ENCODE measurements around the gene LMAN2L. TPM values are rescaled to one million over a fixed set of nuclear protein-coding genes. Genes with fewer than 3 reads are reported as not detected.
A peak's percentile ranks its signal among the peaks of the same experiment; 100 is the strongest.

The LMAN2L gene, protein sequence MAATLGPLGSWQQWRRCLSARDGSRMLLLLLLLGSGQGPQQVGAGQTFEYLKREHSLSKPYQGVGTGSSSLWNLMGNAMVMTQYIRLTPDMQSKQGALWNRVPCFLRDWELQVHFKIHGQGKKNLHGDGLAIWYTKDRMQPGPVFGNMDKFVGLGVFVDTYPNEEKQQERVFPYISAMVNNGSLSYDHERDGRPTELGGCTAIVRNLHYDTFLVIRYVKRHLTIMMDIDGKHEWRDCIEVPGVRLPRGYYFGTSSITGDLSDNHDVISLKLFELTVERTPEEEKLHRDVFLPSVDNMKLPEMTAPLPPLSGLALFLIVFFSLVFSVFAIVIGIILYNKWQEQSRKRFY
- 1 to 10 TPM; 5.1 to 6.3 TPM for total RNA-seq

DNA sequence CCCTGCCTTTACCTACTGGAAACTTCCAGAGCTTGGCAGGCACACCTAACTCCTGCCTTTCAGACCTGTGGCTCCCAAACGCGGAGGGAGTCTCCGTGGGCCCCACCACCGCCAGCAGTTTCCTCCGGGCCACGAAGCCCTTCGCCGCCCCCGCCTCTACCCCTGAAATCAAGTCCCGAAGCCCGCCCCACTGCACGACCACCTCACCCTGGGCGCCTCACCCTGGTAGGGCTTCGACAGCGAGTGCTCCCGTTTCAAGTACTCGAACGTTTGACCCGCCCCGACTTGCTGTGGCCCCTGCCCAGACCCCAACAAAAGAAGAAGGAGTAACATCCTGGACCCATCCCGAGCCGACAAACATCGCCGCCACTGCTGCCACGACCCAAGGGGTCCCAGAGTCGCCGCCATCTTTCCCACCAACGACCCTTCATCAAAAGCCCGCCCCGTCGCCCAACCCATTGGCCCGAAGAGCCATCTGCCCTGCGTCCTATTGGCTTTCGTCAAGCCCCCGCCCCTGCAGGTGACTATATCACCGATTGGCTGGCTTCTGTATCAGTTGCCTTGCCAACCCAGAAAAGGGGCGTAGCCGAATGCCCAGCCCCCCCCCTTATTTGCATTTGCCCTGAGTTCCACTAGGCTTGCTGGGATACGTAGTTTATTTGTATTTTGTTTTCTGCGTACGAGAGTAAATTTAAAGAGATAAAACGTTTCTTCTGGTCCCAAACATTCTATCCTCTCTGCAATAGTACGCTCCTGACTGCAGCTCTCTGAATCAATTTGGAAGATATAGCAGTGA, at the start of gene LMAN2L:
LMAN2L (minus strand) TSS at position 432 of the 796 bp plus-strand sequence; CDS start at position 408, 24 bp downstream.
- peaks cover 8 to 11% of the 10 kb centered on the region in 2 donors for H3K36me3 Mint-ChIP-seq
- ATAC-seq (peak; percentile 100), DNase-seq (ENCODE audit: low spot score in 2 of 2) (peak; percentile 92 to 93)
- H3K9me3 Mint-ChIP-seq = no peaks in the 10 kb centered on the region
- peak within 1 kb of the TSS; percentile 90 to 99 for H3K27ac Mint-ChIP-seq

DNA sequence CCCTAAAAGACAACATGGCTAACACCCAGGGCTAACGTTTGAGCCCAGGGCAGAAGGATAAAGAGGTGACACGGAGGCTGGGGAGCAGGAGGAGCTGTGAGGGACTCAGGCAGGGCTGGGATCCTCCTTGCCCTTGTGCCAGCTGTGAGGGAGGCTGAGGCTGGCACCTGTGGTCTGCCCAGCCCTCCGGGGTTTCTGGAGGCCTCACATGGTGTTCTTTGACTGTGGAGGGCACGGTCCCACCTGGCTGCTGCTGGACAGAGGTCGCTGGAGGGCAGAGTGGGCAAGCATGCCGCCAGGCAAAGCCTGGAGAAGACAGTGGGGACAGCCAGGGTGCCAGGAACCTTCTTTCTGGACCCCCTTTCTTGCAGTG, 49.4 kb upstream of the LMAN2L start:
- ATAC-seq = no peak

DNA sequence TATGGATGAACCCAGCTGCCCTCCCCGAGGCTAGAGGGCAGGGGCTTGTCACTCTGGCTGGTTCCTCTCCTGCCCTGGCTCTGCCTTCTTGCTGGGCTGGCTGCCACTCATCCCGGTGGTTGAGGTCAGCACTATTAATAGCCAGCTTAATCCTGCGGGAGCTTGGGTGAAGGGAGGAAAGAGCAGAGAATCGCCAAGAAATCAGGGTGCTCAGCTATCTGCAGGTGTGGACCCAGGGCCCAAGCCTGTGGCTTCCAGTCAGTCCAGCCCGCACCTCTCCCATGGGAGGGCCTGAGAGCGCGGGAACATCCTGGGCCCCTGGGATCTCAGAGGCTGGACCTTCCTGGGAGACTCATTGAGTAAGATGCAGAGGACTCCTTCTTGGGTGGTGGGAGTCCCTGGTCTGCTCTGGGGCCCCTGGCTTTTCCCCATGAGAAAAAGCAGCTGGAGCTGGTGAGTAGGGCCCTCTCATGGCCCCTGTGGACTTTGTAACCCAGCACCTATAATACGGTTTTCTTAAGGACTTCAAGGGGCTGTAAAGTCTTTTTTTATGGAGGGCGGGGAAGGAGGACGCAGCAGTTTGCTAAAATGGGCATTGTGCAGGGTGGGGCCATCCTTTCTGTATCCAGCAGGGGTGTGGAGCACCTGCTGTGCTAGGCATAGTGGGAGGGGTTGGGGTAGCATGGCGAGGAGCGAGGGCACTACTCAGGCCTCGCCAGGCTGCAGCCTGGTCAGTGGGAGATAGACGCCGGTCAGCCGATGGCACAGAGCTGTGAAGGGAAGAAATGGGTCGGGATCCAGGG, 48.8 kb upstream of the LMAN2L start:
- no peak overlapping the region for H3K27ac Mint-ChIP-seq
- no peak for ATAC-seq
- DNase-seq (ENCODE audit: low spot score in 2 of 2) = no peak
- no peaks in the 10 kb centered on the region for H3K9me3 Mint-ChIP-seq
- H3K36me3 Mint-ChIP-seq = no peaks in the 10 kb centered on the region

More for the DNA sequence above, 49.4 kb upstream of the LMAN2L start:
- H3K27ac Mint-ChIP-seq = no peak overlapping the region
- H3K9me3 Mint-ChIP-seq = no peaks in the 10 kb centered on the region
- no peak for DNase-seq (ENCODE audit: low spot score in 2 of 2)
- no peaks in the 10 kb centered on the region for H3K36me3 Mint-ChIP-seq

DNA sequence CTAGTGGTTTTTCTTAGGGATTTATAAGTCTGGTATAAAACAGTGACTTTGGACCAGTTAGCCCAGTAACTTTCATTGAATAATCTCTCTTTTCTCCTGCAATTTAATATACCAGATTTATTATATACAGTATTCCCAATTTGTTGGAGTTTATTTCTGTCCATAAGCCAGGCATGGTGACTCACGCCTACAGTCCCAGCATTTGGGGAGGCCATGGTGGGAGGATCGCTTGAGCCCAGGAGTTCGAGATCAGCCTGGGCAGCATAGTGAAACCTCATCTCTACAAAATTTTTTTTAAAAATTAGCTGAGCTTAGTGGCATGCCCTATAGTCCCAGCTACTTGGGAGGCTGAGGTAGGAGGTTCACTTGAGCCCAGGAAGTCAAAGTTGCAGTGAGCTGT, 47.5 kb upstream of the LMAN2L start:
- no peak for ATAC-seq
- H3K9me3 Mint-ChIP-seq = no peaks in the 10 kb centered on the region
- no peak overlapping the region for H3K27ac Mint-ChIP-seq
- DNase-seq (ENCODE audit: low spot score in 2 of 2) = no peak
- no peaks in the 10 kb centered on the region for H3K36me3 Mint-ChIP-seq

DNA sequence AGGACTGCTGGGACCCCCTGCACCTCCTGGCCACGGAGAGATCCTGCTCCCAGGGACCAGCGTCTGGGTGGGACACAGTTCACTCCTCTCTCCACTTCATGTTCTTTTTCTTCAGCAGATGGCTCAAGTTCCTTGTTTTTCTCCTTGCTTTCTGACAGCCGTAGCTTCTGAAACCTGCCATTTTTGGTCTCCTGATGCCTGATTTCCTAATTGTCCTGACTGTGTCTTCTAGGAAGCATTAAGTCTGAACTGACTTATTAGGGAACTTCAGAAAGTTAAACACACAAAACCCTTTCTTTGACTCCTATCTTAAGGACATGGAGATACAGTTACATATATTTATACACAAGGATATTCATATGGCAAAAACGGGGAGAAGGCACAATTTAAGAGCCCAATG, 43.5 kb upstream of the LMAN2L start:
- ATAC-seq (no peak), DNase-seq (ENCODE audit: low spot score in 2 of 2) (no peak)
- Mint-ChIP-seq H3K27ac (no peak overlapping the region), H3K9me3 (no peaks in the 10 kb centered on the region), H3K36me3 (no peaks in the 10 kb centered on the region)

DNA sequence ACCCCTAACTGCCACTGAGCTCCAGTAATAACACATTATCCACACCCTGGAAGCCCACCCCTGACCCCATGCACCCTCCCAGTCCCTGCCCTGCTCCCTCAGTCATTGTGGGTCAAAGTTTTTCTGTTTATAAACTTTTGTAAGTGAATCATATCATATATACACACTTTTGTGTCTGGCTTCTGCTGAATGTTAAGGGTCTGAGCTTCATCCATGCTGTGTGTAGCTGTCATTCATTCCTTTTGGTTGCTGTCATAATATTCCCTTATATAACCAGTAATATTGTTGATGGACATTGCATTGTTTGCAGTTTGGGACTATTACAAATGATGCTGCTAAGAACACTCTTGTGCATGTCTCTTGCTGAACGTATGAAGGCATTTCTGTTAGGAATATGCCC, 35.3 kb upstream of the LMAN2L start:
- no peaks in the 10 kb centered on the region for H3K9me3 Mint-ChIP-seq
- DNase-seq (ENCODE audit: low spot score in 2 of 2) (no peak), ATAC-seq (no peak)
- H3K27ac Mint-ChIP-seq = no peak overlapping the region
- no peaks in the 10 kb centered on the region for H3K36me3 Mint-ChIP-seq

DNA sequence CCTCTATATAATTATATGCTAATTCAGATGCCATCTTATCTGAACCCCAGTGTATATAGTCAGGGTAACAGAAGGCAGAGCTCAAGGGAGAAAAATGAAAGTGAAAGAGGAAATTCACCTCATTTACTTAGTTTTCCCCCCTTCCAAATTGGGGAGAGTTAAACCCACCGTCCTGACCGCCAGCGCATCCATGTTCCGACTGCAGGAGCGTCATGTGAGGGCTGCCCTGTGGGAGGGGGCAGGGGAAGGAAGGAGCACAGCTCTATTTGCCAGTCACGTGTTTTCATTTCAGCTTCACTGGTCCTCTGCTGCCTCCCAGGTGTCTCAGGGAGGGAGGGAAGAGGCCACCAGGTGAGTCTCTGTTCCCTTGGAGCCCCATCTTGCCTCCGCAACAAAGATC, 34.1 kb upstream of the LMAN2L start:
- peak in 1 of 2 donors; percentile 28 for DNase-seq (ENCODE audit: low spot score in 2 of 2)
- Mint-ChIP-seq H3K27ac (peak overlapping the region; percentile 60 to 75), H3K36me3 (no peaks in the 10 kb centered on the region), H3K9me3 (no peaks in the 10 kb centered on the region)
- peak; percentile 60 to 82 for ATAC-seq

DNA sequence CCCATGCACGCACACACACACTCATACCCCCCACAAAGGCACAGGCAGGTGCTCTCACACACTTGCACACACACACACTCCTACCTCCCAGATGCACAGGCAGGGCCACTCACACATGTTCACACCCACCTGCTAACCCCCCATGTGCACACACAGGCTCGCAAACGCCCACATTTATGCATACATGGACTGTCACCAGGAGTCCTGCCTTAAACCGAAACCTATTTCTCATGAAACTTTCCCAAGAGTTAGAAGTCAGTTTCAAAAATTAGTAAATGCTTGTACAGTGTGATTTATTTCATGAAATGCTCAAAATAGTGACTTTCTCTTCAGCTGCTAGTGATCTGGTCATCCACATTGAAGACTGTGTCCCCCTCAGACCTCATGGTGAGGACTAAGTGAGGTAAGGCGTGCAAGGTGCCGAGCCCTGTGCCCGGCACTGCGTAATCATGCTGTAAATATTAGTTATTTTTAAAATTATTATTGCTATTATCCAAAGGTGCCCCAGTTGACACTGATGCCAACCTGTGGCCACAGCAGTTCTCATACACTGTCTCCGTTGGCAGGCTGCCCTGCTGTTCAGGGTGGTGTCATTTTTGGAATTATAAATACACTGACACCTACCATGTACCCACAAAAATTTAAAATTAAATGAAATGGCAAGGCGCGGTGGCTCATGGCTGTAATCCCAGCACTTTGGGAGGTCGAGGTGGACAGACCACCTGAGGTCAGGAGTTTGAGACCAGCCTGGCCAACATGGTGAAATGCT, 33.2 kb upstream of the LMAN2L start:
- Mint-ChIP-seq H3K27ac (peak overlapping the region; percentile 14 to 75), H3K36me3 (no peaks in the 10 kb centered on the region), H3K9me3 (no peaks in the 10 kb centered on the region)
- ATAC-seq (peak; percentile 33 to 64), DNase-seq (ENCODE audit: low spot score in 2 of 2) (no peak)

DNA sequence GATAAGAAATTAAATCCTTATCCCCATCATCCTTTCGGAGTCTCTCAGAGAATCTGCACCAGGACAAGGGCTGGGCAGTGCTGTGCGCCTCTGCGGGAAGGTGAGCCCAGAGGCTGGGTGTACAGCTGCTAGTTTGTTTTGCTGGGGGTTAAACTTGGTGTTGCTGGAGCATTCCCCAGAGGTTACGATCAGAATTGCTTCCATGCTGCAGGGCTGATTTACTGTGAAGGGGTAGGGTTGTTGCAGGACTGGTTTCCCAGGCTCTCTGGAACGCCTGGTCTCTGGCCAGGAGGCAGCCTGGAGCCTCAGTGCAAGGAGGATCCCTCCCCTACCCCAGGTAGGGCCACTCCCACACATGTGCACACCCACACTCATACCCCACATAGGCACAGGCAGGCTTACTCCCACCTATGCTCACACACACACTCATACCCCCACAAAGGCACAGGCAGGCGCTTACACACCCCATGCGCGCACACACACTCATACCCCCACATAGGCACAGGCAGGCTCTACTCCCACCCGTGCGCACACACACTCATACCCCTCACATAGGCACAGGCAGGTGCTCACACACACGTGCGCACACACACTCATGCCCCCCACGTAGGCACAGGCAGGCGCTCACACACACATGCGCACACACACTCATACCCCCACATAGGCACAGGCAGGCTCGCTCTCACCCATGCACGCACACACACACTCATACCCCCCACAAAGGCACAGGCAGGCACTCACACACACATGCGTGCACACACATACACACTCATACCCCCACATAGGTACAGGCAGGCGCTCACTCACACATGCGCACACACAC, 32.1 kb upstream of the LMAN2L start:
- DNase-seq (ENCODE audit: low spot score in 2 of 2) (no peak), ATAC-seq (no peak)
- Mint-ChIP-seq H3K36me3 (no peaks in the 10 kb centered on the region), H3K9me3 (no peaks in the 10 kb centered on the region), H3K27ac (peak overlapping the region in 1 of 2 donors; percentile 52)

DNA sequence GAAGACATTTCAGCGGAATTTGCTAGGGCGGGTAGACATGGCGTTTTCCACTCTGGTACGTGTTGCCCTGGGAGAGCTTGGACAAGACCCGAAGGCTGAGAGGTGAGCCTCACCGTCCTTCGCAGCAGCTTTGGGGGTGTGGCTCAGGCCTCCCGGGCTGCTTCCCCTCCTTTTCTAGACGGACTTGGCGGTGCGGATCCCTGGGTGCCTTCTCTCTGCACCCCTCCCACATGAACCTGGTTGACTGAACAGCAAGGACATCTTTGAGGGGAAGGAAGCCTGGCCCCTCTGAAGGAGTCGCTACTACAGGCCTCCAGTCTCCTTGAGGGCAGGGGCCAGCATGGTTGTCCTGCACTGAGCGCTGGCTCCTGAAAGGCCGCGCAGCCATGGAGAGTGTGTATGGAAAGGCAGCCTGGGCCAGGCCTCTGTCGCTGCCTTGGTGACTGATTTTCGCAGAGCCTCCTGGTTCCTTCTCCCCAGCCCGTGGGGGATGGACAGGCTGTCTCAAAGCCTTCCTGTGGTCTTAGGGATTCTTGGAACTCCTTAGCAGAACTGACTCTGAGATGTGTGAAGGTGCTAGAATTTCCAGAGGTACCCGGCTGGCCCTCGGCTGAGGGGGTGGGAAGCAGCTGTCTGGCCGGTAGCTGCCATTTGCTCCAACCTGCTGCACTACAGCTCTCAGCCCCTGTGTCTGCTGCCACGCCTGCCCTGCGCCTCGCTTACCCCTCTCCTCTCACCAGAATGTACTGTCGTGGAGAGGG, 30.8 kb upstream of the LMAN2L start:
- Mint-ChIP-seq H3K27ac (no peak overlapping the region), H3K9me3 (no peaks in the 10 kb centered on the region), H3K36me3 (no peaks in the 10 kb centered on the region)
- DNase-seq (ENCODE audit: low spot score in 2 of 2) (no peak), ATAC-seq (no peak)

DNA sequence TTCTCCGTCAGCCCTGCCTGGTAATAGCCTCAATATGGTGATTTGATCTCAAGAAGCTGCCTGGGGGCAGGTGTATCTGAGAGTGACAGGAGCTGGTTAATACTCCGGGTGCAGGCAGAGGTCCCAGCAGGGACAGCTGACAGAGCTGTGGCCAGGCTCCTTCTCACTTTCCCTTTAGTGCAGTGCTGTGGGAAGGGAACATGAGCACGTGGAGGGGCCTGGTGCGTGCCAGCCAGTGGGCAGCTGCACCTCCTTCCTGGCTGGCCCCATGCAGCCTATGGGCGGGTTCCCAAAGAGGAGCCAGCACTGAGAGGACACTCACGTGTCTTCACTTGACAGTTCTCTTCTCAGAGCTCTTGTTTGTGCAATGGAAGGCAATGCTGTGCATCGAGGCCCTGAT, 29.9 kb upstream of the LMAN2L start:
- H3K9me3 Mint-ChIP-seq = no peaks in the 10 kb centered on the region
- H3K27ac Mint-ChIP-seq = no peak overlapping the region
- DNase-seq (ENCODE audit: low spot score in 2 of 2) (no peak), ATAC-seq (no peak)
- no peaks in the 10 kb centered on the region for H3K36me3 Mint-ChIP-seq

DNA sequence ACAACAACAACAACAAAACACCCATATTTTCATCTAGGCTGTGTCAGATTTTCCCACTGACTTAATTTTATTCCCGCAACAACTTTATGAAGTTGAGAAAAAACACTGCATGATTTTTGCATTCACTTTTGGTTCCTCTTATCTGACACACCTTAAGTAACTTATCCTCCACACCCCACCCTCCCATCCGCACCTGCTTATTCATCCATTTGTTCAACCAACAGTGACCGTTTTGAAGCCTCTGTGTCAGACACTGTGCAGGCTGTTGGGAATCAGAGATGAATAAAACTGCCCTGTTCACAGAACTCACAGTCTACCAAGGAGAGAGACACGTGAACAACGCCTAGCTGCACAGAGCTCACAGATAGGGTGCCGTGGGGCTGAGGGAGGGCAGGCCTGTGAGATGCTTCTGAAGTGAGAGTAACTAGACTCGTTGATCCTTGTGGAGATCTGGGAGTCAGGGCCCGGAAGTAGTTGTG, 28.3 kb upstream of the LMAN2L start:
- Mint-ChIP-seq H3K36me3 (no peaks in the 10 kb centered on the region), H3K27ac (no peak overlapping the region), H3K9me3 (no peaks in the 10 kb centered on the region)
- DNase-seq (ENCODE audit: low spot score in 2 of 2) = no peak
- no peak for ATAC-seq

DNA sequence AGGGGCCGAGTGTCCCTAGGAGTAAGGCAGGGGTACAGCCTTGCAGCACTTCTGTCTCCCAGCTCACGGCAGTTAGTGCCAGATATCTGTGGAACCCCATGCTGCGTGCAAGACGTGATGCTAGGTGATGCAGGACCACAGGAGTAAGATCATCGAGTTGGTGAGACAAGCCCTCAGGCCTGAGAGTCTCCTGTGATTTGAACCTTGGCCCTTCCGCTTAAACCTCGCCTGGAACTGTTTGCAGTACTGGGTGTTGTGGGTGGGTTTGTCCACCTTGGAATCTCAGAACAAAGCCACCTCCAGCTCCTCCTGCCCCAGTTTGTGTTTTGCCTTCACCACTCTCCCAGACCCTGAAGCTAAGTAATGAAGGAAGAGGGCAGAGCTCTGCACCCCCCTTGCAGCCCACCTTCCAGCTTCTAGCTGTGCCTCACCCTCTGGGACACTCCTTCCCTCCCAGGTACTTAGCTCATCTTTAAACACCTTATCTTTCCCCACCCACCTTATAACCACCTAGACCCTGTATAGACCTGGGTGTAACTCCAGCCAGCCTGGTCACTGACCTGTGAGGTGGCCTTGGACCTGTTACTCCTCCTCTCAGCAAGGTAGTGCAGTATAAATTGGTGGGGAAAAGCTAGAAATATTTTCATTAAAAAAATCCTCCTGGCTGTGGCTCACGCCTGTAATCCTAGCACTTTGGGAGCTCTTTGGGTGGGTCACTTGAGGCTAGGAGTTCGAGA, 27.4 kb upstream of the LMAN2L start:
- Mint-ChIP-seq H3K27ac (no peak overlapping the region), H3K36me3 (no peaks in the 10 kb centered on the region), H3K9me3 (no peaks in the 10 kb centered on the region)
- DNase-seq (ENCODE audit: low spot score in 2 of 2) (no peak), ATAC-seq (no peak)

DNA sequence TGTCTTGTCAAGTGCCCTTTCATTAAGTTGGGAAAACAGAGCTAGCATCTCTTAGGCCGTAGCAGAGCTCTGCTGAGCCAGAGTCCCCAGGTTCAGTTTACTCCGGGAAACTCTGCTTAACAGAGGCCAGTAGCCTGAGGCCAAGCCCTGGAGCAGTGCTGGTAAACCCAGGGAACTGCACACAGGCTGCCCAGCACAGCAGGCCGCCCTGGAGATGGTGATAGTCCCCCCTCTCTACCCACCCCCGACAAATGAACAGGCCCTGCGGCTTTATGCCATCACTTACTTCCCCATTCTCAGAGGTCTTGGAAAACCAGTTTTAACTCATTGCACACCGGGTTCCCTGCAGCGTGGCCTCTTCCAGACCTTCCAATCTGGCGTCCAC, 24.4 kb upstream of the LMAN2L start:
- H3K9me3 Mint-ChIP-seq = no peaks in the 10 kb centered on the region
- no peak overlapping the region for H3K27ac Mint-ChIP-seq
- no peak for DNase-seq (ENCODE audit: low spot score in 2 of 2)
- H3K36me3 Mint-ChIP-seq = peaks cover 0 to 4% of the 10 kb centered on the region in 2 donors
- ATAC-seq = no peak

All from activated naive CD4-positive, alpha-beta T cell treated with anti-CD3 and anti-CD28 coated beads, Interleukin-2, amount 50 U/mL, for 72 hours (primary cell).